Measurements from ENCODE around the gene ALG9. TPM values are rescaled to one million over a fixed set of nuclear protein-coding genes. Genes with fewer than 3 reads are reported as not detected.

ALG9 gene
- polyA plus RNA-seq, 1 experiment: 23.7 TPM

DNA sequence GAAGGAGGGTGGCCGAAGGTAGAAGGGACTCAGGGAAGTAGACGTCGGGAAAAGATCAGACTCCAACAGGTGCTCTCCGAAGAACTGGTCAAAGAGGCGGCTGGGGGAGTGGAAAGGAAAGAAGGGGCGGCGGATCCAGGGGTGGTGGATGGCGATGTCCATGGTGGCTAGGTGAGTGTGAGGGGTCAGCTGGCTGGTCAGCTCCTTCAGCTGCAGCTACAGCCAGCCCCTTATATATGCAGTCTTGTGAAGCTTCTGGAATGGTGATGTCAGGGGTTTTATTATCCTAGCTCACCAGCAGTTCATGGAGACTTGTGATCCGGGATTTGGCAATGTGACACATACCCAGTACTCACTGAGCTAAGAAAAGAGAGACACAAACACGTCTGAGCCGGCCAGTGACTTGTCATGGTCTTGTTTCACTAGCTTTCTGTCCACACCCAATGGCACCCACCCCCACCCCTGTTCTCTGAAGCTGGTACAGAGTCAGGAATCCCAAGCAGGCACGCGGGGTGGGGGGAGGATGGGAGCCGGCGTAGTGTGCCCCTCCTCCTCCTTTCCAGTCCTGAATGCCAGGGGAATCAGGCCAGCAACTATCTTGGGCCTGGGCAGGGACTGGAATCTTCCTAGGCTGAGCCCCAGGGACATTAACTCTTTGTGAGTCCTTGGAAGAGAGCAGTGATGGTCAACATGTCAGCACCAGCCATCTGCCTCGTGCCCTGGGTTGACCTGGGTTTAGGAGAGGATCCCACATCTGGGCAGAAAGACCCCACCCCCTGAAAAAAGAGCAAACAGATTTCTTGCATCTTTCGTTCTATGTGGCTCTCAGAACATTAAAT is 40.4 kb upstream of the ALG9 start, which contains the start of gene CRYAB:
Gene CRYAB, minus strand, starts transcription at position 208 of the 839 bp plus-strand sequence. Its CDS starts 46 bp downstream, at position 162.
- no peaks in the 10 kb centered on the region for H3K27me3 ChIP-seq (ENCODE audit: control insufficient read depth, insufficient read depth, low read length)
- POLR2A ChIA-PET: no interaction called here
- TF ChIP-seq, protein P1, sequence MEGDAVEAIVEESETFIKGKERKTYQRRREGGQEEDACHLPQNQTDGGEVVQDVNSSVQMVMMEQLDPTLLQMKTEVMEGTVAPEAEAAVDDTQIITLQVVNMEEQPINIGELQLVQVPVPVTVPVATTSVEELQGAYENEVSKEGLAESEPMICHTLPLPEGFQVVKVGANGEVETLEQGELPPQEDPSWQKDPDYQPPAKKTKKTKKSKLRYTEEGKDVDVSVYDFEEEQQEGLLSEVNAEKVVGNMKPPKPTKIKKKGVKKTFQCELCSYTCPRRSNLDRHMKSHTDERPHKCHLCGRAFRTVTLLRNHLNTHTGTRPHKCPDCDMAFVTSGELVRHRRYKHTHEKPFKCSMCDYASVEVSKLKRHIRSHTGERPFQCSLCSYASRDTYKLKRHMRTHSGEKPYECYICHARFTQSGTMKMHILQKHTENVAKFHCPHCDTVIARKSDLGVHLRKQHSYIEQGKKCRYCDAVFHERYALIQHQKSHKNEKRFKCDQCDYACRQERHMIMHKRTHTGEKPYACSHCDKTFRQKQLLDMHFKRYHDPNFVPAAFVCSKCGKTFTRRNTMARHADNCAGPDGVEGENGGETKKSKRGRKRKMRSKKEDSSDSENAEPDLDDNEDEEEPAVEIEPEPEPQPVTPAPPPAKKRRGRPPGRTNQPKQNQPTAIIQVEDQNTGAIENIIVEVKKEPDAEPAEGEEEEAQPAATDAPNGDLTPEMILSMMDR (IDR thresholded peaks at IDR 0.05; ENCODE audit: insufficient read depth, low read depth, low read length): no peak
- peak within 1 kb of the TSS; percentile 46 for H3K4me3 ChIP-seq (ENCODE audit: low read depth, low read length)
- peaks cover 1% of the 10 kb centered on the region; the same call in 1 of the 2 replicates for H3K36me3 ChIP-seq (ENCODE audit: control insufficient read depth, insufficient read depth, low read length)
- DNase-seq (ENCODE audit: low read depth): peak; percentile 96
- CTCF ChIA-PET: interaction anchor here (0.8 to 2.2 kb wide), 5 partner anchors 10 to 70 kb away, joined by 3 to 8 read pairs (median 3); no protein-coding TSS in a partner anchor

DNA sequence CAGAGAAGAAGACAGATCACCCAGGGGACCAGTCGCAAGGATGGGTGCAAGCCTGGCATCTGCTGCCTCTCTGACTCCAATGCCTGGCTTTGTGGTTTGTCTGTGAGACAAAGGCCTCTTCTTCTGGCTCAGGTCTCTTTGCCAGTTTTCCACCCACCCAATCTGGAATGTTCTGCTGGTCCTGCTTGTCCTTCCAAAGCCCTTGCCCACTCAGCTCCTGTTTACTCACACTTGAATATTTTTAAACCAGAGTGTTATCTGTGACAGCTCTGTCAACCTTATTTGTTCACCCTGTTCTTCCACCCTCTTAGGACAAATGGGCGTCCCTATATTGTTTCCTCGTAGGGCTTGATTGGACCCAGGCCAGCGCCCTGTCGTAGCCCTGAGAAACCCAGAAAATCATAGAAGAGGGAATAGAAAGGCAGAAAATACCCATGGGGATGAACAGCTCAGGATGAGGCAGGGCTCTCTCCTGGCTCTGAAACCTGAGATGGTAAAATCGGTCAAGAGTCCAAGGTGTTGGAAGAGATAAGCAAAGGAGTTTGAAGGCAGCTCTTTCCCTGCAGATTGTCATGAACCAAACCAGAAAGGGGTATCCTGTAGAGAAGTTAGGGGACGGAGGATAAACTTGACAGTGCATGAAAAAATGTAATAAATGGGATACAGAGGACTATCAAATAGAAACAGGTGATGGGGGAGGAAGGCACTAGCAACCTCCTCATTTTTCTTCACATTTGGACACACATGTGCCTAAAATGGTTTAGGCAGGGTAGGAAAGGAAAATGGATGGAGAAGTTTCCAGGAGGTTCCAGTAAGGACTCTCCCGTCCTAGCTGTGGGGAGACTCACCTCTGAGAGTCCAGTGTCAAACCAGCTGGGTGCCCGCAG is 39.5 kb upstream of the ALG9 start:
- Histone ChIP-seq H3K4me3 (ENCODE audit: low read depth, low read length) (0 out of 2 replicates have a peak overlapping the region, but pooled peaks have one; percentile 0), H3K27me3 (ENCODE audit: control insufficient read depth, insufficient read depth, low read length) (no peaks in the 10 kb centered on the region), H3K36me3 (ENCODE audit: control insufficient read depth, insufficient read depth, low read length) (peaks cover 1% of the 10 kb centered on the region; the same call in 1 of the 2 replicates)
- TF ChIP-seq, protein P1 (IDR thresholded peaks at IDR 0.05; ENCODE audit: insufficient read depth, low read depth, low read length): no peak
- POLR2A ChIA-PET: no interaction called here
- CTCF ChIA-PET: interaction anchor here (0.8 to 2.2 kb wide), 8 partner anchors 9 to 71 kb away, joined by 3 to 8 read pairs (median 3); no protein-coding TSS in a partner anchor
- DNase-seq (ENCODE audit: low read depth): no peak

DNA sequence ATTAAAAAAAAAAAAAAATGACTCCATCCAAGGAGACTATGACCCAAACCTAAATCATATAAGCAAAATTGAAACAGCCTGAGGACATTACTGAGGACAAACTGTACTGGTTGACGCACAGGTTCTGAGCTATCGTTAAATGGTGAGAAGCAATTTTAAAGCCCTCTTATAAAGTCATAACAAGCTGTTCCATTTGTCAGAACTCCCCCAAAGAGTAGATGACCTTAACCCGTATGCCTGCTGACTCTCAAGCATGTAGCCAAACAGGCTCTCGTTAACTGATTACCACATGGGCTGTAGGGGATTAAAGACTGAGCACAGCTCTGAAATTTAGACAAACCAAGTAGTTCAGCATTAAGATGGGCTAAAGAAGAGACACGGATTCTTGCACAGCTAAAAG is 38.0 kb upstream of the ALG9 start:
- ChIA-PET POLR2A (interaction anchor here (0.6 kb wide), 1 partner anchor 27 kb away, joined by 4 read pairs; no protein-coding TSS in a partner anchor), CTCF (interaction anchor here (1.4 kb wide), 1 partner anchor 8 kb away, joined by 4 read pairs; no protein-coding TSS in a partner anchor)
- DNase-seq (ENCODE audit: low read depth): no peak
- TF ChIP-seq, protein P1 (IDR thresholded peaks at IDR 0.05; ENCODE audit: insufficient read depth, low read depth, low read length): no peak
- no peaks in the 10 kb centered on the region for H3K27me3 ChIP-seq (ENCODE audit: control insufficient read depth, insufficient read depth, low read length)
- H3K36me3 ChIP-seq (ENCODE audit: control insufficient read depth, insufficient read depth, low read length): peaks cover 1% of the 10 kb centered on the region; the same call in 1 of the 2 replicates
- no peak overlapping the region for H3K4me3 ChIP-seq (ENCODE audit: low read depth, low read length)

DNA sequence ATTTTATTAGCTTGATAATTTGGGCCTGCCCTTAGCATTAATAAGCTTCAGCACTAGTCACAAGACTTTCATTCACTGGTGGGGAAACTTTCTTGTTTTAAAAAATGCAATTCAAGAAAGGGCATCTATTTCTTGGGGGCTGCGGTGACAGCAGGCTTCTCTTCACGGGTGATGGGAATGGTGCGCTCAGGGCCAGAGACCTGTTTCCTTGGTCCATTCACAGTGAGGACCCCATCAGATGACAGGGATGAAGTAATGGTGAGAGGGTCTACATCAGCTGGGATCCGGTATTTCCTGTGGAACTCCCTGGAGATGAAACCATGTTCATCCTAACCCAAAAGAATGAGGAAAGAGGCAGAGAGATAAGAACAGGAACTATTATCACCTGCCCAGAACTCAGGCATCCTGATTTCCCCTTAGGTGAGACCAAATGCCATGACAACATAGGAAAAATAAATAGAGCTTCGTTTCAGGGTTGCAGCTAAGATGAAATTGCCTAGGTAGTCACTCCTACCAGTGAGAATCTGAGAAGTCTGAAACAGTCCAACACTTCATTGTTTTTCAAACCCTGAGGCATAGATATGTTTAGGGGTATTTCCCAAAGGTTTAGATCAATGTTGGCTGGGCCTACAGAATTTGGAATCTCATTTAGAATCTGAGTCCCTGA is 37.4 kb upstream of the ALG9 start:
- CTCF ChIA-PET: interaction anchor here (1.0 to 1.4 kb wide), 2 partner anchors 7 to 13 kb away, joined by 4 read pairs; no protein-coding TSS in a partner anchor
- no peak overlapping the region for H3K4me3 ChIP-seq (ENCODE audit: low read depth, low read length)
- POLR2A ChIA-PET: interaction anchor here (0.6 kb wide), 1 partner anchor 28 kb away, joined by 4 read pairs; no protein-coding TSS in a partner anchor
- TF ChIP-seq, protein P1 (IDR thresholded peaks at IDR 0.05; ENCODE audit: insufficient read depth, low read depth, low read length): no peak
- DNase-seq (ENCODE audit: low read depth): no peak
- H3K27me3 ChIP-seq (ENCODE audit: control insufficient read depth, insufficient read depth, low read length): no peaks in the 10 kb centered on the region
- H3K36me3 ChIP-seq (ENCODE audit: control insufficient read depth, insufficient read depth, low read length): peaks cover 1% of the 10 kb centered on the region; the same call in 1 of the 2 replicates

Data from BJ (cell line).